Measurements from ENCODE around the gene PARS2. TPM values are rescaled to one million over a fixed set of nuclear protein-coding genes. Genes with fewer than 3 reads are reported as not detected.

Gene PARS2
- total RNA-seq, 1 donor from 2014 or later: 6.3 TPM

- DNase-seq (ENCODE audit: low spot score): no peak
These were observed 27.6 kb downstream of the PARS2 start for GRCh38 chr1:54736685-54737084.

GRCh38 chr1:54728027-54728426, 36.3 kb downstream of the PARS2 start:
- DNase-seq (ENCODE audit: low spot score): no peak

DNA sequence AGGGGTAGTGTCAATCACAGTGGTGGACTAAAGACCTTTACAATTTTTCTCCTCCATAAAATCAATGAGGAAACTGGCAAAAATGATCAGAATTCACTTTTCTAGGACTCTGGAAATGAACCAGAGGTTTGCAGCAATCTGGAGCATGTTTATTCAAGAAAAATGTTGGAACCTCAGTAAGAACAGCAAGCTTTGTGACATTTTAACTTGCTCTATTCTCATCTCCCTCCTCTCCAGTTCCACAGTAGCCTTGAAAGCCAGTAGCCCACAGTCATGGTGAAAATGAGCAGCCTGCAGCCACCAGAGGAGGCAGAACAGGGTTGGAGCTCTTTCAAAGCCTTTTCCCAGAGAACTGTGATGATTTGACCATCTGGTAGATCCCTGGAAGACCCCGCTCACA, 39.6 kb downstream of the PARS2 start:
- DNase-seq (ENCODE audit: low spot score): no peak

DNA sequence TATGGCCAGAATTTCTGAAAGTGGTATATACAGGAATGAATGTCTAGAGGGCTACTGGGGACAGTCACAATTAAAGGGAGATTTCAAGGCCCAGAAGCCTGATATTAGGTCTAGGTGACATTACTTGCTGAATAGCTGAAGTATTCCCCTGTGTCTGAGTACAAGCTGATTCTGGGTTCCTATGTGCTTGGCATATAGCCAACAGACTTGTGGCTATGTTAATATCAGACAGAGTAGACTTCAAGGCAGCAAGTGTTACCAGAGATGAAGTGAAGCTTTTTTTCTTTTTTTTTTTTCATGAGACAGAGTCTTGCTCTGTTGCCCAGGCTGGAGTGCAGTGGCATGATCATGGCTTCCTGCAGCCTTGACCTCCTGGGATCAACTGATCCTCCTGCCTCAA, 40.3 kb downstream of the PARS2 start:
- no peak for DNase-seq (ENCODE audit: low spot score)

- DNase-seq (ENCODE audit: low spot score): no peak
These were observed 42.6 kb downstream of the PARS2 start for GRCh38 chr1:54721719-54722118.

DNA sequence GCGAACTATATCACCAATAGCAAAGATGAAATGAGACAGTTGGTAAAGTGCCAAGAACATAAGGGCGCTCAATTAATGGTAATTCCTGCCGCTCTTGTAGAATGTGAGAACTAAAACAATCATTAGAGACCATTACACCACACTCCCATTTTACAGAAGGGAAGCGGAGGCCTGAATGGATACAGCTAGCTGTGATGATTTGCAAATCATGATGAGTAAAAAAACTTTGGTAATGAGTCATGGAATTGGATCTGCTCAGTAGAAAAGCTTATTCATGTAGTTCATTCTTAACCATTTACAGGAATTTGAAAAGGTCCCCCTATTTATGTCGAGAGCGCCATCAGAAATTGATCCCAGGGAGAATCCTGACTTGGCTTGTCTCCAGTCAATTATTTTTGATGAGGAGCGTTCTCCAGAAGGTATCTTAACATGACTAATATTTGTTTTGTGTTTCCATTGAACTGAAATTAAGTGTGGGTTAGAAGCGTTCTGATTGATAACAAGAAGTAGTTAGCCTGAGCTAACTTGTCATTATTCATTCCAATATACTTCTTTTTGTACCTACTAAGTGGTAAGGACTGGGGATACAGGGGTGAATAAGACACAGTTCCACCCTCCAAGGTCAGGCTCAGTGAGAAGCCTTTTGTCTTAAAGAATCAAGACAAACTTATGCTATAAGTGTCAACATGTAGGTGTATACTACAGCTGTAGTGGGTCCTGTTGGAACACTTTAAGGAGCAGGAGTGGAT, 47.9 kb downstream of the PARS2 start:
- no peak for DNase-seq (ENCODE audit: low spot score)

GRCh38 chr1:54715493-54716298, 48.6 kb downstream of the PARS2 start, which contains the start of gene TTC4:
TSS of gene TTC4 (plus strand) at chr1:54715861. CDS start at chr1:54715909, 48 bp downstream.
- peak; percentile 76 for DNase-seq (ENCODE audit: low spot score)

GRCh38 chr1:54714881-54715492, 49.3 kb downstream of the PARS2 start:
- DNase-seq (ENCODE audit: low spot score): no peak

DNA sequence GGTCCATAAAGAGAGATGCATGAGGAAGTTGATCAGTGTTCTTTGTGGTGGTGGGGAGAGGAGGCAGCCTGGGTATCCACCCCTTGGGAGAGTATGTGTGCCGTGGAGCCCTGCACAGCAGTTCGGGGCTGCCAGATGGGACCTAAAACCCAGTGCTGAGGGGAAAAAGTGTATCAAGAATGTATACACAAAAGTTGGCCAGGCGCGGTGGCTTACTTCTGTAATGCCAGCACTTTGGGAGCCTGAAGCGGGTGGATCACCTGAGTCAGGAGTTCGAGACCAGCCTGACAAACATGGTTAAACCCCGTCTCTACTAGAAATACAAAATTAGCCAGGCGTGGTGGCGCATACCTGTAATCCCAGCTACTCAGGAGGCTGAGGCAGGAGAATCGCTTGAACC, 52.8 kb downstream of the PARS2 start:
- DNase-seq (ENCODE audit: low spot score): no peak

GRCh38 chr1:54710841-54711240, 53.5 kb downstream of the PARS2 start:
- no peak for DNase-seq (ENCODE audit: low spot score)

DNA sequence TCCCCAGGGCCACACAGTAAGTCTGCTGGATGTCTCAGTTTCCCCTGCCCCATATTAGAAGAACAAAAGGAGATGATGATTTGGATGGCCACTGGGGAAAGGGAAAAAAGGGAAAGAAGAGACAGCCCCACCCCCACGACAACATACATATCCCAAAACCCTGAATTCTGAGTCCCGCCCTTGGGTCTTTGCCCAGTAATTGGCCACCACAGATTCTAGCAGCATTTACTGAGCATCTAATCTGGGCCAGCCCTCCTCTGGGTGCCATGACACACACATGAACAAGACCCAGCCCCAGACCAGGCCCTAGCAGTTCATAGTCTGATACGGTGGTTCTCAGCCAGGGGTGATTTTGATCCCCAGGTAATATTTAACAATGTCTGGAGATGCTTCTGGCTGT, 53.9 kb downstream of the PARS2 start:
- no peak for DNase-seq (ENCODE audit: low spot score)

- no peak for DNase-seq (ENCODE audit: low spot score)
These were observed 54.6 kb downstream of the PARS2 start for GRCh38 chr1:54709547-54710292.

DNA sequence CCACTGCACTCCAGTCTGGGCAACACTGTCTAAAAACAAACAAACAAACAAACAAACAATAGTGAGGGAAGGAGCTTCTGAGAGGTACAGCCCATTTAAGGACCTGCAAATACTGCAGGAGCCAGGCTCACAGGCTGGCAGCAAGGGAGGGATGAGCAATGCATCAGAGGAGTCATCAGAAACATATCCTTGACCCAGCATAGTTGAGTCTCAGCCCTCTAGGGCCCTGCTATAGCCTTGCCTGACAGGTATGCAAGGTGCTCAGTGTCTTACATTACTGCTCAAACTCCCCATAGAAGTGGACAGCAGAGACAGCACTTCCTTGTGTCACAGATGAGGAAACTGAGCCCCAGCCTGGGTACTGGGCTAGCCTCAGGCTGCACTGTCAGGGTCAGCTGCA, 55.9 kb downstream of the PARS2 start:
- no peak for DNase-seq (ENCODE audit: low spot score)

Other genes with a start within 250 kb of the PARS2 start
- gene ACOT11, start 216.3 kb downstream of the PARS2 start, total RNA-seq: 38.1 TPM
- not detected for gene FAM151A, start 141.0 kb downstream of the PARS2 start, total RNA-seq
- gene MROH7, start 122.7 kb downstream of the PARS2 start, total RNA-seq: 8.0 TPM
- 14.0 TPM for gene TTC4, start 48.7 kb downstream of the PARS2 start, total RNA-seq
- 24.9 TPM for gene TTC22, start 36.8 kb upstream of the PARS2 start, total RNA-seq
- gene DHCR24, start 122.7 kb upstream of the PARS2 start, total RNA-seq: 463 TPM
- 2.3 TPM for gene TMEM61, start 216.1 kb upstream of the PARS2 start, total RNA-seq
- gene BSND, start 234.4 kb upstream of the PARS2 start, total RNA-seq: not detected

Measured in mucosa of gallbladder (tissue), 1 donor.